Pericardium fibroblast (primary cell): Measurements from ENCODE around the gene SH2D5. TPM values are rescaled to one million over a fixed set of nuclear protein-coding genes. Genes with fewer than 3 reads are reported as not detected.

ENCODE experiments used
- total RNA-seq: library from RNA; depleted of rRNA; stranded (reverse); fragments of >200 nt; gene quantifications from 2 replicates; pipeline ENCODE4 v1.2.3, GENCODE V29; 2015

The SH2D5 gene
- 0.26 and 0.58 TPM in 2 replicates for total RNA-seq

GRCh38 chr1:20732588-20733359, at the start of gene SH2D5:
Gene SH2D5 (minus strand): TSS chr1:20732703. CDS start chr1:20728044, 4,659 bp downstream.

DNA sequence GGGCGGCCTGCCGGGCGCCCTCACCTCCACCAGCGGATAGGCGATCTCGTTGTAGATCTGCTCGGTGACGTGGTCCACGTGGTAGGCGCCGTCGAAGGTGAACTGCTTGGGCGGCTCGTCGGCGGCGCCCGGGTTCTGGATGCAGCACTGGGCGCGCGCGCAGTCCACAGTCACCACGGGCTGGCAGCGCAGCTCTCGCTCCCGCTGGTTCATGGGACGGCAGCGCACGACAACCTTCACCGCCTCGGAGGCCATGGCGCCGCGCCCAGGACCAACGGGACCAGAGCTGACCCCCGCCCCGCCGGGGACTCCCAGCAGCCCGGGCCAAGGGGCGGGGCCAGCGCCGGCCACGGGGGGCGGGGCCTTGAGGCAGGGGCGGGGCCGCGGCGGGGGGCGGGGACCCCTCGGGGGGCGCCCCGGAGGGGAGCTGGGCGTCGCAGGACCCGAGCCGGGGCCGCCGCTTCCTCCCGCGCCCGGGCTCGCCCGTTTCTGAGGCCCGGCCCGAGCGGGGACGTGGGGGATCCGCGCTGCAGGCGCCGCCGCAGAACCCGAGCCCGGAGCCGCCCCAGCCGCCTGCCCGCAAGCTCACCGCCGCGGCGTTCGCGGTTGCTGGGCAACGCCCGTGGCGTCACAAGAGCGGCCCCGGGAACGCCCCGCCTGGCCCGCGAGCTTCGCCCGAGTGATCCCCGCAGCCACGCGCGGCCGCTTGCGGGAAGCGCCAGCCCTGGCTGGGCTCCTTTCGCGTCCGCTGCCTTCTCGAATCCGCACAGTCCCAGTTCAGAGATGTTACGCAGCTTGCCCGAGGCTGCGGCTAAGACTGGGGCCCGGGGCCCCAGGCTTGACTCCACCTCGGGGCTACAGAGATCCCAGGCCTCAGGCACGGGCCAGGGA, 14.8 kb downstream of the SH2D5 start, which contains the start of gene KIF17:
Gene KIF17, minus strand, starts transcription at position 556 of the 891 bp plus-strand sequence. Its CDS starts 301 bp downstream, at position 255.

Other genes with a start within 250 kb of the SH2D5 start
- gene CAMK2N1, start 246.5 kb downstream of the SH2D5 start, total RNA-seq, result 5.1 and 6.9 TPM in 2 replicates
- 23.1 and 33.5 TPM in 2 replicates for gene MUL1, start 224.6 kb downstream of the SH2D5 start, total RNA-seq
- gene FAM43B, start 180.1 kb downstream of the SH2D5 start, total RNA-seq, result 0.12 and 0.77 TPM in 2 replicates
- 1.5 and 2.2 TPM in 2 replicates for gene CDA, start 143.6 kb downstream of the SH2D5 start, total RNA-seq
- 67.8 and 68.7 TPM in 2 replicates for gene PINK1, start 99.2 kb downstream of the SH2D5 start, total RNA-seq
- gene DDOST, start 71.3 kb downstream of the SH2D5 start, total RNA-seq, result 275 and 357 TPM in 2 replicates
- 0.35 and 0.60 TPM in 2 replicates for gene KIF17, start 14.7 kb downstream of the SH2D5 start, total RNA-seq
- 107 and 115 TPM in 2 replicates for gene HP1BP3, start 54.6 kb upstream of the SH2D5 start, total RNA-seq